H9 (cell line): ENCODE data around the gene WDR27. TPM values are rescaled to one million over a fixed set of nuclear protein-coding genes. Genes with fewer than 3 reads are reported as not detected.

Experiments used
- DNase-seq: peaks from one replicate; pipeline ENCODE4 v3.0.0-alpha.2; 2017
- H2AFZ ChIP-seq: one replicate; pipeline ENCODE4 v1.6.1; 2013; ENCODE audit warnings: mild to moderate bottlenecking, low read length, control low read depth, moderate library complexity
- H2AK5ac ChIP-seq: 2 replicates; pipeline ENCODE4 v1.6.1; 2013; ENCODE audit warnings: low read length, control low read depth, mixed read lengths; ENCODE audit not compliant: insufficient read length
- H2BK120ac ChIP-seq: one replicate; pipeline ENCODE4 v1.6.1; 2013; ENCODE audit warnings: low read depth, mild to moderate bottlenecking, low read length, control low read depth, inconsistent platforms; ENCODE audit not compliant: poor library complexity, severe bottlenecking
- H2BK12ac ChIP-seq: 2 replicates; pipeline ENCODE4 v1.6.1; 2013; ENCODE audit warnings: low read length, control low read depth, mixed read lengths, low read depth; ENCODE audit not compliant: insufficient read length
- H2BK15ac ChIP-seq: 2 replicates; pipeline ENCODE4 v1.6.1; 2013; ENCODE audit warnings: low read depth, low read length, control low read depth
- H2BK20ac ChIP-seq: one replicate; pipeline ENCODE4 v1.6.1; 2013; ENCODE audit warnings: low read depth, mild to moderate bottlenecking, low read length, control low read depth, inconsistent platforms; ENCODE audit not compliant: poor library complexity, severe bottlenecking
- H2BK5ac ChIP-seq: 2 replicates; pipeline ENCODE4 v1.6.1; 2013; ENCODE audit warnings: low read length, control low read depth, mixed read lengths; ENCODE audit not compliant: insufficient read length
- H3K14ac ChIP-seq: 2 replicates; pipeline ENCODE4 v1.6.1; 2013; ENCODE audit warnings: low read length, control low read depth; ENCODE audit not compliant: insufficient read depth
- H3K18ac ChIP-seq: 2 replicates; pipeline ENCODE4 v1.6.1; 2013; ENCODE audit warnings: low read depth, mild to moderate bottlenecking, mixed read lengths, low read length, control low read depth; ENCODE audit not compliant: insufficient read length
- H3K23ac ChIP-seq: 2 replicates; pipeline ENCODE4 v1.6.1; 2013; ENCODE audit warnings: low read length, control low read depth, mixed read lengths, low read depth; ENCODE audit not compliant: insufficient read length
- H3K23me2 ChIP-seq: 2 replicates; pipeline ENCODE4 v1.6.1; 2013; ENCODE audit warnings: low read depth, mild to moderate bottlenecking, mixed read lengths, low read length, control low read depth; ENCODE audit not compliant: insufficient read length, poor library complexity, severe bottlenecking
- H3K27ac ChIP-seq: 2 replicates; pipeline ENCODE4 v1.5.1; 2013; ENCODE audit warnings: low read length, control low read depth, mixed read lengths, low read depth; ENCODE audit not compliant: insufficient read length
- H3K27me3 ChIP-seq: 2 replicates; pipeline ENCODE4 v1.6.1; 2013; ENCODE audit warnings: low read length, control low read depth, inconsistent platforms; ENCODE audit not compliant: insufficient read depth
- H3K4ac ChIP-seq: 2 replicates; pipeline ENCODE4 v1.6.1; 2013; ENCODE audit warnings: low read depth, mild to moderate bottlenecking, control low read depth, inconsistent platforms, low read length, moderate library complexity
- H3K4me1 ChIP-seq: 2 replicates; pipeline ENCODE4 v1.6.1; 2013; ENCODE audit warnings: low read length, control low read depth, inconsistent platforms; ENCODE audit not compliant: insufficient read depth
- H3K4me2 ChIP-seq: 2 replicates; pipeline ENCODE4 v1.6.1; 2013; ENCODE audit warnings: low read length, control low read depth, mixed read lengths; ENCODE audit not compliant: insufficient read length, insufficient read depth
- H3K56ac ChIP-seq: 2 replicates; pipeline ENCODE4 v1.6.1; 2013; ENCODE audit warnings: low read depth, mild to moderate bottlenecking, mixed read lengths, low read length, control low read depth; ENCODE audit not compliant: insufficient read length
- H3K79me1 ChIP-seq: 2 replicates; pipeline ENCODE4 v1.6.1; 2013; ENCODE audit warnings: low read depth, mild to moderate bottlenecking, moderate library complexity, low read length, control low read depth, inconsistent platforms; ENCODE audit not compliant: insufficient read depth, poor library complexity, severe bottlenecking
- H3K79me2 ChIP-seq: 2 replicates; pipeline ENCODE4 v1.6.1; 2013; ENCODE audit warnings: low read length, control low read depth, inconsistent platforms; ENCODE audit not compliant: insufficient read depth
- H3K9ac ChIP-seq: 2 replicates; pipeline ENCODE4 v1.6.1; 2013; ENCODE audit warnings: low read length, control low read depth, mixed read lengths; ENCODE audit not compliant: insufficient read length; ENCODE audit errors: extremely low read depth
- H3K9me3 ChIP-seq: one replicate; pipeline ENCODE4 v1.6.1; 2013; ENCODE audit warnings: low read depth, low read length, inconsistent platforms; ENCODE audit not compliant: control insufficient read depth
- H3T11ph ChIP-seq: one replicate; pipeline ENCODE4 v1.6.1; 2013; ENCODE audit warnings: mild to moderate bottlenecking, low read length, control low read depth, inconsistent platforms
- H4K20me1 ChIP-seq: one replicate; pipeline ENCODE4 v1.6.1; 2013; ENCODE audit not compliant: control insufficient read depth, insufficient read length, insufficient read depth
- H4K5ac ChIP-seq: 2 replicates; pipeline ENCODE4 v1.6.1; 2013; ENCODE audit warnings: low read depth, mild to moderate bottlenecking, mixed read lengths, low read length, control low read depth; ENCODE audit not compliant: insufficient read length
- H4K8ac ChIP-seq: replicated peaks from 2 replicates; pipeline ENCODE4 v1.6.1; 2013; ENCODE audit warnings: low read length, control low read depth, mixed read lengths, low read depth; ENCODE audit not compliant: insufficient read length
- H4K91ac ChIP-seq: 2 replicates; pipeline ENCODE4 v1.6.1; 2013; ENCODE audit warnings: low read depth, mild to moderate bottlenecking, moderate library complexity, mixed read lengths, low read length, control low read depth; ENCODE audit not compliant: insufficient read length
- H3K27ac Mint-ChIP-seq, 3 experiments: 2 replicates in 2 of 3; 3 replicates in 1 of 3; pipeline ENCODE4 v1.8.0; 2020 to 2021; ENCODE audit warnings: mixed read lengths in 3 of 3, mild to moderate bottlenecking in 1 of 3, moderate library complexity in 1 of 3
- H3K27me3 Mint-ChIP-seq: 2 replicates; pipeline ENCODE4 v1.8.0; 2021; ENCODE audit warnings: low read depth, mild to moderate bottlenecking, moderate library complexity, mixed read lengths
- H3K36me3 Mint-ChIP-seq, 3 experiments: 2 replicates in 2 of 3; 3 replicates in 1 of 3; pipeline ENCODE4 v1.8.0; 2020 to 2021; ENCODE audit warnings: low read depth in 3 of 3, mixed read lengths in 3 of 3; ENCODE audit not compliant: insufficient read depth in 1 of 3
- H3K4me1 Mint-ChIP-seq, 2 experiments: 2 replicates each; pipeline ENCODE4 v1.8.0; 2020; ENCODE audit warnings: mixed read lengths in 2 of 2
- H3K4me3 Mint-ChIP-seq, 2 experiments: 2 replicates in 1 of 2; 3 replicates in 1 of 2; pipeline ENCODE4 v1.8.0; 2020 to 2021; ENCODE audit warnings: mild to moderate bottlenecking in 2 of 2, mixed read lengths in 2 of 2, moderate library complexity in 1 of 2
- H3K9me3 Mint-ChIP-seq, 2 experiments: 2 replicates in 1 of 2; 3 replicates in 1 of 2; pipeline ENCODE4 v1.8.0; 2020; ENCODE audit warnings: mild to moderate bottlenecking in 2 of 2, mixed read lengths in 2 of 2, moderate library complexity in 1 of 2
- WGBS: extraction: QIAGEN DNeasy Blood & Tissue Kit; methylation state at CpG from one replicate; pipeline ENCODE4 v1.1.7; 2013; ENCODE audit warnings: missing lambda C conversion rate, low lambda C conversion rate, mixed read lengths; ENCODE audit not compliant: insufficient read length; ENCODE audit errors: extremely low coverage; 5-methylcytosine and 5-hydroxymethylcytosine counted together
- total RNA-seq: library from RNA; stranded (reverse); gene quantifications from 2 replicates; pipeline ENCODE4 v1.2.1, GENCODE V29; 2021
- TF ChIP-seq, protein P1 (sequence below): fragments of 200-600 bp; sonication (generic); conservative IDR thresholded peaks from 3 replicates; pipeline ENCODE4 v1.8.0; 2021; ENCODE audit warnings: antibody characterized with exemption, mild to moderate bottlenecking

Gene WDR27
- total RNA-seq, 1 experiment from 2014 or later = 48.7 TPM

DNA sequence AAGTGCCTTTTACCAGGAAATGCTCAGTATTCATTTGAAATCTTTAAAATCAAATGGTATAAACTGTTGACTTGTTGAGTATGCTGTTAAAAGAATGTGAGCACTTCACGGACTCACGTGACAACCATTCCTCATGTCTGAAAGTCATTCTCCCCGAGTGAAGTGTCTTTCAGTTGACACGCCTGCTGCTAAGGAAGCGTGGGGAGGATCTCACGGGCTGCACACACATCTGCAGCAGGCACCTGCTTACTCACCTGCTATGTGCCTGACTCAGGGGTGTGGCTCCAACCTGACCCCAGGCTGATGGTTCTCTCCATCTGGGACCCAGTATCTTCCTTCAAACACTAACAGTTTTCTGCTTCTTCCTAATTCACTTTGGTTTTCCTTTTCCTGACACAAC lies 32.7 kb downstream of the WDR27 start:
- Histone ChIP-seq H3K4ac (no peak overlapping the region), H3K9ac (no peak overlapping the region), H3K27ac (no peak overlapping the region), H3K9me3 (no peaks in the 10 kb centered on the region), H2BK15ac (no peak overlapping the region), H3K79me1 (no peaks in the 10 kb centered on the region), H2BK5ac (no peak overlapping the region), H3K23ac (no peak overlapping the region), H2BK20ac (no peak overlapping the region), H2BK12ac (no peak overlapping the region), H3K79me2 (no peaks in the 10 kb centered on the region), H4K5ac (no peak overlapping the region), H3K4me2 (no peak overlapping the region), H4K8ac (no peak overlapping the region), H4K91ac (no peak overlapping the region), H3K27me3 (no peaks in the 10 kb centered on the region), H3K14ac (no peak overlapping the region), H2BK120ac (no peak overlapping the region), H2AK5ac (no peak overlapping the region), H3K23me2 (no peaks in the 10 kb centered on the region), H2AFZ (no peak overlapping the region), H3K4me1 (no peaks in the 10 kb centered on the region), H3K56ac (no peak overlapping the region), H3K18ac (no peak overlapping the region), H4K20me1 (no peaks in the 10 kb centered on the region), H3T11ph (no peak overlapping the region)
- no peaks in the 10 kb centered on the region; a peak in 2 of 5 replicates for H3K9me3 Mint-ChIP-seq
- H3K4me3 Mint-ChIP-seq = no peak overlapping the region
- TF ChIP-seq, protein P1, sequence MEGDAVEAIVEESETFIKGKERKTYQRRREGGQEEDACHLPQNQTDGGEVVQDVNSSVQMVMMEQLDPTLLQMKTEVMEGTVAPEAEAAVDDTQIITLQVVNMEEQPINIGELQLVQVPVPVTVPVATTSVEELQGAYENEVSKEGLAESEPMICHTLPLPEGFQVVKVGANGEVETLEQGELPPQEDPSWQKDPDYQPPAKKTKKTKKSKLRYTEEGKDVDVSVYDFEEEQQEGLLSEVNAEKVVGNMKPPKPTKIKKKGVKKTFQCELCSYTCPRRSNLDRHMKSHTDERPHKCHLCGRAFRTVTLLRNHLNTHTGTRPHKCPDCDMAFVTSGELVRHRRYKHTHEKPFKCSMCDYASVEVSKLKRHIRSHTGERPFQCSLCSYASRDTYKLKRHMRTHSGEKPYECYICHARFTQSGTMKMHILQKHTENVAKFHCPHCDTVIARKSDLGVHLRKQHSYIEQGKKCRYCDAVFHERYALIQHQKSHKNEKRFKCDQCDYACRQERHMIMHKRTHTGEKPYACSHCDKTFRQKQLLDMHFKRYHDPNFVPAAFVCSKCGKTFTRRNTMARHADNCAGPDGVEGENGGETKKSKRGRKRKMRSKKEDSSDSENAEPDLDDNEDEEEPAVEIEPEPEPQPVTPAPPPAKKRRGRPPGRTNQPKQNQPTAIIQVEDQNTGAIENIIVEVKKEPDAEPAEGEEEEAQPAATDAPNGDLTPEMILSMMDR = no peak
- no peak for DNase-seq
- no peaks in the 10 kb centered on the region for H3K27me3 Mint-ChIP-seq
- H3K27ac Mint-ChIP-seq = peak overlapping the region in 1 of 3 experiments; percentile 41; a peak in 2 of 7 replicates
- peaks cover 10 to 11% of the 10 kb centered on the region in 2 experiments for H3K4me1 Mint-ChIP-seq
- peaks cover 21 to 74% (median 52%) of the 10 kb centered on the region in 3 experiments; a peak in 6 of 7 replicates for H3K36me3 Mint-ChIP-seq
- WGBS = no CpG with 5 or more reads among the region's 6 CpGs
